IMR-90 (cell line): ENCODE data around the gene PRSS12. TPM values are rescaled to one million over a fixed set of nuclear protein-coding genes. Genes with fewer than 3 reads are reported as not detected.
A peak's percentile ranks its signal among the peaks of the same experiment; 100 is the strongest.

ENCODE experiments used
- ATAC-seq: fragments of 200-7000 bp; cut with Tn5 transposase; 2 replicates; pipeline ENCODE4 v1.9.1; 2020; ENCODE audit warnings: low read depth, mild to moderate bottlenecking, moderate library complexity
- BruUV-seq: library from RNA; stranded (reverse); fragments of 400-500 nt; replicated peaks from 2 replicates; lab custom pipeline; 2021; lab: Mats Ljungman, UMichigan
- CTCF ChIA-PET: fragments of 300-600 bp; formaldehyde crosslinking; extraction: SDS; loops from one replicate; lab custom pipeline; 2021; ENCODE audit warnings: antibody characterized with exemption; lab: Yijun Ruan, JAX
- POLR2A ChIA-PET: fragments of 300-600 bp; sonication (Branson Sonifier 250); formaldehyde crosslinking; loops from one replicate; lab custom pipeline; 2022; ENCODE audit warnings: antibody characterized with exemption; ENCODE audit not compliant: unreplicated experiment; lab: Charles Lee
- DNase-seq: peaks from one replicate; pipeline ENCODE4 v3.0.0; 2013
- H2AFZ ChIP-seq: replicated peaks from 2 replicates; pipeline ENCODE3; 2013; ENCODE audit warnings: low read length, mild to moderate bottlenecking; ENCODE audit not compliant: poor library complexity
- H2AK5ac ChIP-seq: 2 replicates; pipeline ENCODE4 v1.6.1; 2013; ENCODE audit warnings: low read depth, low read length, inconsistent platforms
- H2AK9ac ChIP-seq: replicated peaks from 2 replicates; pipeline ENCODE3; 2013; ENCODE audit warnings: mild to moderate bottlenecking, low read depth, low read length, moderate library complexity; ENCODE audit not compliant: poor library complexity
- H2BK120ac ChIP-seq: 2 replicates; pipeline ENCODE4 v1.6.1; 2013; ENCODE audit warnings: low read depth, low read length, inconsistent platforms
- H2BK15ac ChIP-seq: 3 replicates; pipeline ENCODE4 v1.6.1; 2013; ENCODE audit warnings: low read depth, low read length, inconsistent platforms
- H2BK20ac ChIP-seq: 2 replicates; pipeline ENCODE4 v1.6.1; 2013; ENCODE audit warnings: low read depth, mild to moderate bottlenecking, inconsistent platforms, low read length, moderate library complexity
- H2BK5ac ChIP-seq: 2 replicates; pipeline ENCODE4 v1.6.1; 2013; ENCODE audit warnings: mild to moderate bottlenecking, low read depth, low read length, inconsistent platforms; ENCODE audit not compliant: poor library complexity, severe bottlenecking
- H3K14ac ChIP-seq: replicated peaks from 2 replicates; pipeline ENCODE4 v1.6.1; 2013; ENCODE audit warnings: low read depth, low read length, inconsistent platforms
- H3K18ac ChIP-seq: 2 replicates; pipeline ENCODE4 v1.6.1; 2013; ENCODE audit warnings: low read depth, low read length, control low read depth
- H3K23ac ChIP-seq: 2 replicates; pipeline ENCODE4 v1.6.1; 2013; ENCODE audit warnings: low read depth, low read length, inconsistent platforms
- H3K27ac ChIP-seq: 2 replicates; pipeline ENCODE4 v1.5.1; 2013; ENCODE audit warnings: mild to moderate bottlenecking, control low read depth, low read length; ENCODE audit not compliant: insufficient read depth
- H3K27me3 ChIP-seq: 2 replicates; pipeline ENCODE4 v1.6.1; 2013; ENCODE audit warnings: low read length; ENCODE audit not compliant: control insufficient read depth, insufficient read depth
- H3K36me3 ChIP-seq: 2 replicates; pipeline ENCODE4 v1.6.1; 2013; ENCODE audit warnings: low read length, mixed read lengths; ENCODE audit not compliant: control insufficient read depth, insufficient read depth
- H3K4ac ChIP-seq: 2 replicates; pipeline ENCODE4 v1.6.1; 2013; ENCODE audit warnings: low read depth, low read length, inconsistent platforms
- H3K4me1 ChIP-seq: 2 replicates; pipeline ENCODE4 v1.6.1; 2013; ENCODE audit warnings: low read length, mixed read lengths; ENCODE audit not compliant: control insufficient read depth, insufficient read depth
- H3K4me2 ChIP-seq: 2 replicates; pipeline ENCODE4 v1.6.1; 2013; ENCODE audit warnings: low read depth, mild to moderate bottlenecking, control low read depth, low read length, moderate library complexity
- H3K4me3 ChIP-seq: 2 replicates; pipeline ENCODE4 v1.5.1; 2013; ENCODE audit warnings: low read depth, mild to moderate bottlenecking, control low read depth, low read length, moderate library complexity; ENCODE audit not compliant: insufficient read depth
- H3K56ac ChIP-seq: 2 replicates; pipeline ENCODE4 v1.6.1; 2013; ENCODE audit warnings: low read length, inconsistent platforms; ENCODE audit not compliant: insufficient read depth; ENCODE audit errors: extremely low read depth
- H3K79me1 ChIP-seq, 2 experiments: 2 replicates each; pipeline ENCODE4 v1.6.1; 2013; ENCODE audit warnings: low read length in 2 of 2, inconsistent platforms in 1 of 2, low read depth in 1 of 2
- H3K9ac ChIP-seq: 2 replicates; pipeline ENCODE4 v1.6.1; 2013; ENCODE audit warnings: low read depth, low read length, control low read depth
- H3K9me1 ChIP-seq: 2 replicates; pipeline ENCODE4 v1.6.1; 2013; ENCODE audit warnings: low read length, inconsistent platforms; ENCODE audit not compliant: insufficient read depth
- H3K9me3 ChIP-seq: 2 replicates; pipeline ENCODE4 v1.6.1; 2013; ENCODE audit warnings: low read length; ENCODE audit not compliant: control insufficient read depth, insufficient read depth
- H4K20me1 ChIP-seq: 2 replicates; pipeline ENCODE4 v1.6.1; 2013; ENCODE audit warnings: low read length, inconsistent platforms; ENCODE audit not compliant: insufficient read depth
- H4K5ac ChIP-seq: 2 replicates; pipeline ENCODE4 v1.6.1; 2013; ENCODE audit warnings: mild to moderate bottlenecking, low read depth, low read length, control low read depth
- H4K8ac ChIP-seq, 2 experiments: 2 replicates each; pipeline ENCODE4 v1.6.1; 2013; ENCODE audit warnings: low read depth in 2 of 2, low read length in 2 of 2, control low read depth in 1 of 2, inconsistent platforms in 1 of 2
- H4K91ac ChIP-seq: 2 replicates; pipeline ENCODE4 v1.6.1; 2013; ENCODE audit warnings: low read depth, low read length, inconsistent platforms; ENCODE audit not compliant: insufficient read depth
- CTCF ChIP-seq: conservative IDR thresholded peaks from 2 replicates; pipeline ENCODE4 v1.5.1; 2012; ENCODE audit warnings: mild to moderate bottlenecking, low read depth, low read length, improper control_type of control experiment
- FOS ChIP-seq: fragments of 150-350 bp; IDR thresholded peaks from 2 replicates; pipeline ENCODE4 v1.6.1; 2016; ENCODE audit warnings: low read depth, low read length
- MAZ ChIP-seq: IDR thresholded peaks from 2 replicates; pipeline ENCODE4 v1.6.1; 2012; ENCODE audit warnings: low read depth, mild to moderate bottlenecking, low read length, improper control_type of control experiment, moderate library complexity, borderline replicate concordance
- RAD21 ChIP-seq: IDR thresholded peaks from 2 replicates; pipeline ENCODE4 v1.6.1; 2012; ENCODE audit warnings: low read length, improper control_type of control experiment
- RCOR1 ChIP-seq: IDR thresholded peaks from 2 replicates; pipeline ENCODE4 v1.6.1; 2012; ENCODE audit warnings: mild to moderate bottlenecking, low read length, improper control_type of control experiment; ENCODE audit not compliant: insufficient replicate concordance
- WGBS, 2 experiments: methylation state at CpG; one replicate each; pipeline versions ENCODE4 v1.1.5 to v1.1.7; 2013; ENCODE audit warnings: missing lambda C conversion rate in 2 of 2; ENCODE audit not compliant: insufficient read length in 1 of 2; ENCODE audit errors: extremely low coverage in 2 of 2; 5-methylcytosine and 5-hydroxymethylcytosine counted together
- dilution Hi-C: fragments of 300-500 bp; cut with HindIII; formaldehyde crosslinking; loops from one replicate; pipeline ENCODE4 v1.14.3; 2018; ENCODE audit warnings: low sequenced_read_pairs; ENCODE audit not compliant: unreplicated experiment
- in situ Hi-C: fragments of 300-500 bp; cut with MboI; formaldehyde crosslinking; loops from 3 replicates; pipeline ENCODE4 v1.14.3; 2019; ENCODE audit warnings: low sequenced_read_pairs, inconsistent platforms, mixed read lengths
- intact Hi-C: fragments of 100-400 bp; cut with micrococcal nuclease; formaldehyde crosslinking; loops from 2 replicates; pipeline ENCODE4 v1.10.0; 2022
- polyA plus RNA-seq, 3 experiments: library from polyadenylated mRNA; depleted of rRNA; stranded (reverse); fragments of >200 nt; gene quantifications; 2 replicates each; pipeline ENCODE4 v1.2.3, GENCODE V29; 2012; ENCODE audit warnings: low replicate concordance in 1 of 3
- total RNA-seq: library from RNA; depleted of rRNA; stranded (reverse); fragments of >200 nt; gene quantifications from 2 replicates; pipeline ENCODE4 v1.2.3, GENCODE V29; 2012

Gene PRSS12
- total and polyA plus RNA-seq, 2 of the 4 experiments (the other 2 are of a cell fraction): 51.1 to 71.5 TPM

GRCh38 chr4:118335774-118336173, 17.0 kb downstream of the PRSS12 start:
- Histone ChIP-seq H3K4me3 (no peak overlapping the region), H3K36me3 (peaks cover 4% of the 10 kb centered on the region; the same call in 1 of the 2 replicates), H3K18ac (peak overlapping the region; percentile 4), H2BK15ac (no peak overlapping the region), H3K9me3 (no peaks in the 10 kb centered on the region), H3K4ac (peak overlapping the region; percentile 24), H4K20me1 (no peaks in the 10 kb centered on the region), H3K56ac (no peak overlapping the region), H3K4me2 (no peak overlapping the region), H3K27me3 (no peaks in the 10 kb centered on the region), H3K79me1 (peaks cover 21 to 25% of the 10 kb centered on the region in 2 experiments), H2BK20ac (peak overlapping the region; percentile 8; the same call in 1 of the 2 replicates), H3K23ac (no peak overlapping the region; the same call in 1 of the 2 replicates), H4K5ac (no peak overlapping the region), H3K14ac (no peak overlapping the region), H2AK9ac (no peak overlapping the region), H2BK5ac (peak overlapping the region; percentile 34), H3K27ac (peak overlapping the region; percentile 49; the same call in 1 of the 2 replicates), H2BK120ac (no peak overlapping the region), H4K91ac (no peak overlapping the region), H3K4me1 (peaks cover 14% of the 10 kb centered on the region), H3K9ac (no peak overlapping the region), H3K9me1 (peaks cover 13% of the 10 kb centered on the region), H2AFZ (no peak overlapping the region), H2AK5ac (peak overlapping the region; percentile 37; the same call in 1 of the 2 replicates), H4K8ac (peak overlapping the region; percentile 2 to 50; a peak in 2 of 4 replicates)
- POLR2A ChIA-PET: no interaction called here
- ATAC-seq: no peak
- dilution Hi-C loops (no loop called here), in situ Hi-C loops (no loop called here), intact Hi-C loops (loop anchor here (1.0 kb wide), 1 partner anchor 8 kb away; no protein-coding TSS in a partner anchor)
- TF ChIP-seq MAZ (no peak), CTCF (no peak), RAD21 (no peak), FOS (no peak), RCOR1 (no peak)
- CTCF ChIA-PET: no interaction called here
- no peak for DNase-seq
- no TSS peak for BruUV-seq
- 100% methylated on average over 1 of the region's 4 CpGs; no CpG with 5 or more reads in 1 of the 2 experiments for WGBS, 2 experiments
